NCI-H2196 (cell line): Measurements from ENCODE around the gene KAZN.
A peak's percentile ranks its signal among the peaks of the same experiment; 100 is the strongest.

Experiments used
- DNase-seq: peaks from one replicate; lab custom pipeline; 2025; ENCODE audit not compliant: unreplicated experiment; lab: John Stamatoyannopoulos, UW

KAZN gene

GRCh38 chr1:14845851-14846250 is 247.4 kb downstream of the KAZN start:
- DNase-seq = no peak

- no peak for DNase-seq
Observed at GRCh38 chr1:14846688-14847087, 248.2 kb downstream of the KAZN start.

GRCh38 chr1:14848203-14848602 is 249.7 kb downstream of the KAZN start:
- no peak for DNase-seq

- DNase-seq = no peak
Observed at GRCh38 chr1:14848625-14849024, 250.1 kb downstream of the KAZN start.

- no peak for DNase-seq
Observed at GRCh38 chr1:14849038-14849437, 250.6 kb downstream of the KAZN start.

- peak; percentile 63 for DNase-seq
Observed at GRCh38 chr1:14850563-14850962, 252.1 kb downstream of the KAZN start.

GRCh38 chr1:14851760-14852159 is 253.3 kb downstream of the KAZN start:
- no peak for DNase-seq

- peak; percentile 92 for DNase-seq
Observed at GRCh38 chr1:14852291-14852690, 253.8 kb downstream of the KAZN start.

GRCh38 chr1:14853518-14853917 is 255.0 kb downstream of the KAZN start:
- no peak for DNase-seq

- no peak for DNase-seq
Observed at GRCh38 chr1:14855268-14855667, 256.8 kb downstream of the KAZN start.

- DNase-seq = no peak
Observed at GRCh38 chr1:14855801-14856200, 257.3 kb downstream of the KAZN start.

- no peak for DNase-seq
Observed at GRCh38 chr1:14857436-14858195, 259.1 kb downstream of the KAZN start.

GRCh38 chr1:14862114-14862771 is 263.8 kb downstream of the KAZN start:
- no peak for DNase-seq

GRCh38 chr1:14865106-14865505 is 266.6 kb downstream of the KAZN start:
- DNase-seq = no peak

- no peak for DNase-seq
Observed at GRCh38 chr1:14866911-14867612, 268.6 kb downstream of the KAZN start.

GRCh38 chr1:14869187-14869586 is 270.7 kb downstream of the KAZN start:
- DNase-seq = no peak

GRCh38 chr1:14871218-14871970 is 272.9 kb downstream of the KAZN start:
- DNase-seq = no peak

GRCh38 chr1:14872762-14873161 is 274.3 kb downstream of the KAZN start:
- DNase-seq = no peak

- DNase-seq = no peak
Observed at GRCh38 chr1:14873677-14874076, 275.2 kb downstream of the KAZN start.

GRCh38 chr1:14875524-14876509 is 277.3 kb downstream of the KAZN start:
- peak; percentile 72 for DNase-seq
